K562 (cell line): Measurements from ENCODE around the gene BCR. TPM values are rescaled to one million over a fixed set of nuclear protein-coding genes. Genes with fewer than 3 reads are reported as not detected.

Experiments
- ATAC-seq: fragments of 200-7000 bp; cut with Tn5 transposase; 3 replicates; pipeline ENCODE4 v1.9.1; 2020; ENCODE audit warnings: moderate library complexity
- BruUV-seq: library from RNA; stranded (reverse); fragments of 400-500 nt; replicated peaks from 2 replicates; lab custom pipeline; 2021; lab: Mats Ljungman, UMichigan
- CTCF ChIA-PET: fragments of 300-600 bp; formaldehyde crosslinking; extraction: SDS; loops from one replicate; lab custom pipeline; 2021; ENCODE audit warnings: low intra/inter-chr PET ratio; lab: Yijun Ruan, JAX
- POLR2A ChIA-PET: fragments of 300-600, 350-650 bp; sonication (Branson Sonifier 250); formaldehyde crosslinking; extraction: SDS; loops from one replicate; lab custom pipeline; 2021; ENCODE audit warnings: antibody characterized with exemption, inconsistent platforms; lab: Yijun Ruan, JAX
- DNase-seq, 4 experiments: peaks; one replicate each; pipeline versions ENCODE4 v3.0.0 to v3.0.0-alpha.2; 2011 to 2018; ENCODE audit warnings: low spot score in 3 of 4, mixed read lengths in 3 of 4; ENCODE audit errors: extremely low read depth in 1 of 4
- FAIRE-seq: peaks from 2 replicates; lab custom pipeline; 2011; peaks lifted over from hg19 to GRCh38; lab: Jason Lieb, UNC
- H2AFZ ChIP-seq: 2 replicates; pipeline ENCODE4 v1.6.0; 2011; ENCODE audit warnings: low read depth, low read length, control low read depth, inconsistent platforms
- H3K27ac ChIP-seq: fragments of 200-600 bp; 3 replicates; pipeline ENCODE4 v1.8.0; 2011; ENCODE audit warnings: low read depth, mild to moderate bottlenecking, control low read depth, inconsistent platforms, low read length, moderate library complexity, mixed read lengths; ENCODE audit errors: extremely low read depth
- H3K27me3 ChIP-seq, 2 experiments: fragments of 300-600 bp in 1 of 2; 2 replicates in 1 of 2; 3 replicates in 1 of 2; pipeline versions ENCODE4 v1.6.0 to v1.8.0; 2011; ENCODE audit warnings: inconsistent platforms in 2 of 2, low read length in 2 of 2, mild to moderate bottlenecking in 1 of 2, mixed read lengths in 1 of 2, moderate library complexity in 1 of 2; ENCODE audit not compliant: control insufficient read depth in 2 of 2, insufficient read depth in 2 of 2
- H3K36me3 ChIP-seq: fragments of 300-600 bp; 3 replicates; pipeline ENCODE4 v1.8.0; 2011; ENCODE audit warnings: mild to moderate bottlenecking, low read length, inconsistent platforms; ENCODE audit not compliant: control insufficient read depth, insufficient read depth
- H3K4me1 ChIP-seq, 2 experiments: fragments of 200-600 bp in 1 of 2; replicated peaks in 1 of 2; 2 replicates in 1 of 2; 3 replicates in 1 of 2; pipeline versions ENCODE4 v1.5.1 to v1.8.0; 2011; ENCODE audit warnings: inconsistent platforms in 2 of 2, low read length in 2 of 2, mild to moderate bottlenecking in 1 of 2, mixed read lengths in 1 of 2, moderate library complexity in 1 of 2; ENCODE audit not compliant: control insufficient read depth in 2 of 2, insufficient read depth in 2 of 2
- H3K4me2 ChIP-seq: 2 replicates; pipeline ENCODE4 v1.6.1; 2011; ENCODE audit warnings: low read length, control low read depth, inconsistent platforms, mixed read lengths; ENCODE audit not compliant: insufficient read depth
- H3K4me3 ChIP-seq: fragments of 200-600 bp; sonication (generic), shearing (Covaris generic); 2 replicates; pipeline ENCODE4 v1.5.1; 2016; ENCODE audit warnings: control low read depth, inconsistent platforms
- H3K79me2 ChIP-seq: fragments of 200-600 bp; 3 replicates; pipeline ENCODE4 v1.8.0; 2011; ENCODE audit warnings: low read length, inconsistent platforms; ENCODE audit not compliant: control insufficient read depth, insufficient read depth
- H3K9ac ChIP-seq, 2 experiments: 2 replicates each; pipeline versions ENCODE4 v1.6.0 to v1.6.1; 2011; ENCODE audit warnings: low read depth in 2 of 2, low read length in 2 of 2, control low read depth in 1 of 2, inconsistent platforms in 1 of 2, mild to moderate bottlenecking in 1 of 2, mixed read lengths in 1 of 2; ENCODE audit not compliant: insufficient read depth in 1 of 2
- H3K9me1 ChIP-seq: one replicate; pipeline ENCODE4 v1.6.0; 2011; ENCODE audit warnings: inconsistent platforms, mild to moderate bottlenecking, low read length, moderate library complexity; ENCODE audit not compliant: control insufficient read depth, insufficient read depth
- H3K9me3 ChIP-seq: replicated peaks from 2 replicates; pipeline ENCODE4 v1.5.1; 2011; ENCODE audit warnings: low read depth, low read length, inconsistent platforms; ENCODE audit not compliant: control insufficient read depth, insufficient read depth
- H4K20me1 ChIP-seq: replicated peaks from 2 replicates; pipeline ENCODE4 v1.6.1; 2011; ENCODE audit warnings: low read length, inconsistent platforms, mixed read lengths; ENCODE audit not compliant: control insufficient read depth, insufficient read depth
- BRCA1 ChIP-seq, 2 experiments: fragments of 450-650 bp in 1 of 2; sonication (generic) in 1 of 2; formaldehyde crosslinking in 1 of 2; IDR thresholded peaks; 2 replicates each; pipeline versions ENCODE4 v1.5.0 to v1.6.1; 2017 to 2020; ENCODE audit warnings: mild to moderate bottlenecking in 1 of 2, missing genetic modification reagents in 1 of 2
- CCNT2 ChIP-seq: IDR thresholded peaks from 2 replicates; pipeline ENCODE4 v1.6.1; 2011; ENCODE audit warnings: borderline replicate concordance, low read depth, mild to moderate bottlenecking, moderate library complexity, mixed read lengths, low read length; ENCODE audit not compliant: insufficient read length; ENCODE audit errors: extremely low read depth
- FOXP1 ChIP-seq: sonication (generic); formaldehyde crosslinking; IDR thresholded peaks from 2 replicates; pipeline ENCODE4 v1.8.0; 2022; ENCODE audit warnings: mild to moderate bottlenecking, missing genetic modification reagents
- HNRNPUL1 ChIP-seq: fragments of 200-400 bp; formaldehyde crosslinking; IDR thresholded peaks from 2 replicates; pipeline ENCODE4 v1.6.1; 2017; ENCODE audit warnings: low read length
- OTX1 ChIP-seq: fragments of 450-650 bp; formaldehyde crosslinking; IDR thresholded peaks from 2 replicates; pipeline ENCODE4 v1.4.0; 2022; ENCODE audit warnings: mild to moderate bottlenecking
- RUNX1 ChIP-seq: sonication (generic); IDR thresholded peaks from 2 replicates; pipeline ENCODE4 v1.6.1; 2016; ENCODE audit warnings: antibody characterized with exemption, low read depth
- TAF1 ChIP-seq: IDR thresholded peaks from 2 replicates; pipeline ENCODE4 v1.6.1; 2011; ENCODE audit warnings: mild to moderate bottlenecking, low read length, moderate library complexity; ENCODE audit not compliant: insufficient read depth, control insufficient read depth, severe bottlenecking; ENCODE audit errors: extremely low read depth
- TAF15 ChIP-seq: fragments of 200-400 bp; formaldehyde crosslinking; IDR thresholded peaks from 2 replicates; pipeline ENCODE4 v1.6.1; 2017; ENCODE audit warnings: mild to moderate bottlenecking, low read depth, low read length, moderate library complexity
- TAF7 ChIP-seq: fragments of 450-650 bp; IDR thresholded peaks from 2 replicates; pipeline ENCODE4 v1.6.1; 2016; ENCODE audit warnings: missing genetic modification characterization, missing compliant biosample characterization
- ZEB2 ChIP-seq: fragments of 450-650 bp; IDR thresholded peaks from 2 replicates; pipeline ENCODE4 v1.6.1; 2016
- ZNF239 ChIP-seq: fragments of 250-450 bp; sonication (Bioruptor Pico); IDR thresholded peaks from 2 replicates; pipeline ENCODE4 v1.4.0; 2020; ENCODE audit warnings: mild to moderate bottlenecking
- WGBS: fragments of 100-300 bp; shearing (Covaris generic); methylation state at CpG from one replicate; pipeline ENCODE4 v1.1.6; 2016; ENCODE audit warnings: low coverage, mixed read lengths; ENCODE audit not compliant: insufficient coverage; ENCODE audit errors: missing lambda C conversion rate; 5-methylcytosine and 5-hydroxymethylcytosine counted together
- in situ Hi-C: fragments of 300-500 bp; cut with MboI; formaldehyde crosslinking; loops from 4 replicates; pipeline ENCODE4 v1.15.0; 2018; ENCODE audit warnings: inconsistent platforms, mixed read lengths
- intact Hi-C: fragments of 100-400 bp; cut with micrococcal nuclease; formaldehyde crosslinking; loops from 2 replicates; pipeline ENCODE4 v1.14.2; 2022
- polyA plus RNA-seq, 8 experiments: library from polyadenylated mRNA; depleted of rRNA in 4 of 8; stranded (reverse) in 5 of 8; unstranded in 3 of 8; fragments of >200 nt; fragmentation: Nextera tagmentation in 2 of 8; fragmentation: Illumina TruSeq in 1 of 8; extraction: Ambion mirVana in 2 of 8; extraction: Trizol in 1 of 8; gene quantifications; 2 replicates each; pipeline versions ENCODE4 v1.2.1 to v1.2.3, GENCODE V29; 2011 to 2014; ENCODE audit warnings: inconsistent platforms in 1 of 8, missing spikeins in 1 of 8
- total RNA-seq, 7 experiments: library from RNA; depleted of rRNA in 6 of 7; stranded (reverse); fragments of >200 nt in 6 of 7; fragmentation: Illumina TruSeq in 2 of 7; extraction: Trizol in 2 of 7; gene quantifications; 2 replicates each; pipeline versions ENCODE4 v1.2.1 to v1.2.3, GENCODE V29; 2011 to 2021; ENCODE audit warnings: low replicate concordance in 1 of 7
- TF ChIP-seq, protein P1 (sequence below), 2 experiments: fragments of 450-650 bp in 1 of 2; sonication (generic) in 1 of 2; formaldehyde crosslinking in 1 of 2; IDR thresholded peaks in 1 of 2; conservative IDR thresholded peaks in 1 of 2; 2 replicates each; pipeline versions ENCODE4 v1.6.1 to v1.8.1; 2016 to 2023; ENCODE audit warnings: mild to moderate bottlenecking in 2 of 2, moderate library complexity in 2 of 2, inconsistent platforms in 1 of 2, missing genetic modification reagents in 1 of 2
- TF ChIP-seq, protein P2 (sequence below): sonication (generic); formaldehyde crosslinking; IDR thresholded peaks from 2 replicates; pipeline ENCODE4 v1.8.1; 2023; ENCODE audit warnings: mild to moderate bottlenecking, missing genetic modification reagents
- TF ChIP-seq, protein P3 (sequence below): fragments of 250-450 bp; sonication (Bioruptor Pico); IDR thresholded peaks from 2 replicates; pipeline ENCODE4 v1.4.0; 2020; ENCODE audit warnings: mild to moderate bottlenecking, moderate library complexity

Gene BCR
- total and polyA plus RNA-seq, 9 of the 15 experiments (the other 6 are each of a cell fraction or from before 2014, with no cell fraction given): 0.41 to 150 (median 45.6) TPM

DNA sequence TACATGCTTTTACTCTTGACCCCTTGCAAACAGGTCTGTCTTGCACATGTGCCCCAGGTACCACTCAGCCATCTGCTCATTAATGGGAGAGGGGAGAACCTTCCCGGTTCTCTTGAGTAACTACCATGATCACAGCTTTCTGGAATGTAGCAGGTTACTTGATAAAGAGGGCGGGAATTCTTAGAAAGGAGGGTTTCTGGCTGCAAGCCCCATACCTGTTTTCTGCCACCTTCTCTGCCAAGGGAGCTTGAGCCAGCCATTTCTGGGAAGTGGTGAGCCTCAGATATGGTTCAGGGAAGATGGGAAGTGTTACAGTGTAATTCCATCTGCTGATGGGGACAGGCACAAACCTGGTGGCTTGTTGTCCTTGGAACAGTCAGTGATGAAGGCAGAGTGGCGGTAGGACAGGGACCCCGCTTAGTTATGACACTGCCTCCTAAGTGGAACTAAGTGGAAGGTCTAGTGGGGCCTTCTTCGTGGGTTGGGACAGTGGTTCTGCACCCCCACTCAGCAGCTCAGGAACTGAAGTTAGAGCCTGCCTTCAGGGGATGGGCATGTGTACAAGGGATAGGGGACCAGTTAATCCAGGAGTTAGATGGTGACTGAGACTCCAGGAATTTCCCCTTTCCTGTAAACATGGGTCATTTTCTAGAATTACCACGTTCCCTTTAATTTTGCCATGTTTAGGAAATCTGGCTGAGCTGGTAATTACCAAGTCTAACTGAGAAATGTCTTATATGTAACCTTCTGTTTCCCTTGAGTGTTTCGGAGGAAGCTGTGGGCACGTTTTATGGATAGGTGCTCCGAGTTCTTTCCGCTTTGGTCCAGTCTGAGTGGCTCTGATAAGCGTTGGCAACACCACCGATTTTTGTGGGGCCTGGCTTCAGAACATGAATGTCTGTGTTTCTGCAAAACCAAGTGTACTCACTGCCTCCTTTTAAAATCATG, 35.3 kb downstream of the BCR start:
- H2AFZ ChIP-seq: no peak overlapping the region
- H3K4me1 ChIP-seq: peaks cover 50 to 51% of the 10 kb centered on the region in 2 experiments
- WGBS: 57% methylated on average over 12 of the region's 12 CpGs
- H3K4me2 ChIP-seq: no peak overlapping the region
- intact Hi-C loops (no loop called here), in situ Hi-C loops (no loop called here)
- H3K9me1 ChIP-seq: peaks cover 58% of the 10 kb centered on the region
- CTCF ChIA-PET: no interaction called here
- H3K79me2 ChIP-seq: peaks cover 95% of the 10 kb centered on the region
- POLR2A ChIA-PET: interaction anchor here (0.5 to 86.5 kb wide), 8 partner anchors 15 to 86 kb away, joined by 3 to 3476 read pairs (median 4); partner anchors contain the start of genes BCR and RAB36
- H3K9ac ChIP-seq: peak overlapping the region in 1 of 2 experiments; percentile 3; a peak in 1 of 4 replicates
- no peaks in the 10 kb centered on the region for H3K27me3 ChIP-seq
- BruUV-seq: no TSS peak
- peaks cover 11% of the 10 kb centered on the region; the same call in 1 of the 3 replicates for H3K36me3 ChIP-seq
- FAIRE-seq: no peak
- ATAC-seq: no peak
- H3K27ac ChIP-seq: no peak overlapping the region; the same call in 2 of the 3 replicates
- H3K9me3 ChIP-seq: no peaks in the 10 kb centered on the region
- H4K20me1 ChIP-seq: peaks cover 94% of the 10 kb centered on the region
- no peak overlapping the region for H3K4me3 ChIP-seq
- peak in 3 of 4 experiments; percentile 58 to 63 (median 60) for DNase-seq
- TF ChIP-seq CCNT2 (no peak), FOXP1 (CRISPR knock-in tag) (no peak), OTX1 (CRISPR knock-in tag) (no peak), RUNX1 (no peak), TAF1 (no peak), TAF15 (no peak), BRCA1 (IDR thresholded peaks at IDR 0.05) (no peak), BRCA1 (CRISPR knock-in tag; IDR thresholded peaks at IDR 0.05) (no peak), HNRNPUL1 (no peak), ZEB2 (no peak), ZNF239 (no peak), TAF7 (tag) (no peak)
- TF ChIP-seq, protein P1, sequence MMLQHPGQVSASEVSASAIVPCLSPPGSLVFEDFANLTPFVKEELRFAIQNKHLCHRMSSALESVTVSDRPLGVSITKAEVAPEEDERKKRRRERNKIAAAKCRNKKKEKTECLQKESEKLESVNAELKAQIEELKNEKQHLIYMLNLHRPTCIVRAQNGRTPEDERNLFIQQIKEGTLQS (IDR thresholded peaks at IDR 0.05): no peak
- TF ChIP-seq, protein P1 (CRISPR knock-in tag; conservative IDR thresholded peaks at IDR 0.05): peak; percentile 73; the same call in 1 of the 2 replicates
- TF ChIP-seq, protein P2, sequence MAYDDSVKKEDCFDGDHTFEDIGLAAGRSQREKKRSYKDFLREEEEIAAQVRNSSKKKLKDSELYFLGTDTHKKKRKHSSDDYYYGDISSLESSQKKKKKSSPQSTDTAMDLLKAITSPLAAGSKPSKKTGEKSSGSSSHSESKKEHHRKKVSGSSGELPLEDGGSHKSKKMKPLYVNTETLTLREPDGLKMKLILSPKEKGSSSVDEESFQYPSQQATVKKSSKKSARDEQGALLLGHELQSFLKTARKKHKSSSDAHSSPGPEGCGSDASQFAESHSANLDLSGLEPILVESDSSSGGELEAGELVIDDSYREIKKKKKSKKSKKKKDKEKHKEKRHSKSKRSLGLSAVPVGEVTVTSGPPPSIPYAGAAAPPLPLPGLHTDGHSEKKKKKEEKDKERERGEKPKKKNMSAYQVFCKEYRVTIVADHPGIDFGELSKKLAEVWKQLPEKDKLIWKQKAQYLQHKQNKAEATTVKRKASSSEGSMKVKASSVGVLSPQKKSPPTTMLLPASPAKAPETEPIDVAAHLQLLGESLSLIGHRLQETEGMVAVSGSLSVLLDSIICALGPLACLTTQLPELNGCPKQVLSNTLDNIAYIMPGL: 0 out of 2 replicates have a peak, but pooled peaks have one; percentile 23
- TF ChIP-seq, protein P3, sequence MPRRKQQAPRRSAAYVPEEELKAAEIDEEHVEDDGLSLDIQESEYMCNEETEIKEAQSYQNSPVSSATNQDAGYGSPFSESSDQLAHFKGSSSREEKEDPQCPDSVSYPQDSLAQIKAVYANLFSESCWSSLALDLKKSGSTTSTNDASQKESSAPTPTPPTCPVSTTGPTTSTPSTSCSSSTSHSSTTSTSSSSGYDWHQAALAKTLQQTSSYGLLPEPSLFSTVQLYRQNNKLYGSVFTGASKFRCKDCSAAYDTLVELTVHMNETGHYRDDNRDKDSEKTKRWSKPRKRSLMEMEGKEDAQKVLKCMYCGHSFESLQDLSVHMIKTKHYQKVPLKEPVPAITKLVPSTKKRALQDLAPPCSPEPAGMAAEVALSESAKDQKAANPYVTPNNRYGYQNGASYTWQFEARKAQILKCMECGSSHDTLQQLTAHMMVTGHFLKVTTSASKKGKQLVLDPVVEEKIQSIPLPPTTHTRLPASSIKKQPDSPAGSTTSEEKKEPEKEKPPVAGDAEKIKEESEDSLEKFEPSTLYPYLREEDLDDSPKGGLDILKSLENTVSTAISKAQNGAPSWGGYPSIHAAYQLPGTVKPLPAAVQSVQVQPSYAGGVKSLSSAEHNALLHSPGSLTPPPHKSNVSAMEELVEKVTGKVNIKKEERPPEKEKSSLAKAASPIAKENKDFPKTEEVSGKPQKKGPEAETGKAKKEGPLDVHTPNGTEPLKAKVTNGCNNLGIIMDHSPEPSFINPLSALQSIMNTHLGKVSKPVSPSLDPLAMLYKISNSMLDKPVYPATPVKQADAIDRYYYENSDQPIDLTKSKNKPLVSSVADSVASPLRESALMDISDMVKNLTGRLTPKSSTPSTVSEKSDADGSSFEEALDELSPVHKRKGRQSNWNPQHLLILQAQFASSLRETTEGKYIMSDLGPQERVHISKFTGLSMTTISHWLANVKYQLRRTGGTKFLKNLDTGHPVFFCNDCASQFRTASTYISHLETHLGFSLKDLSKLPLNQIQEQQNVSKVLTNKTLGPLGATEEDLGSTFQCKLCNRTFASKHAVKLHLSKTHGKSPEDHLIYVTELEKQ: no peak
